Skin epidermis (tissue), 12 donors: ENCODE results near the gene KCNQ1.

ENCODE experiments used
- H3K27ac ChIP-seq, 21 experiments: fragments of 200-600 bp; sonication (generic) in 11 of 21; one replicate each; pipeline ENCODE4 v1.5.0; 2020; ENCODE audit warnings: mild to moderate bottlenecking in 3 of 21, inconsistent platforms in 2 of 21, moderate library complexity in 2 of 21
- H3K4me3 ChIP-seq, 7 experiments: fragments of 200-600 bp; sonication (generic) in 2 of 7; one replicate each; pipeline ENCODE4 v1.5.0; 2020; ENCODE audit warnings: inconsistent platforms in 2 of 7, mild to moderate bottlenecking in 2 of 7, moderate library complexity in 1 of 7

KCNQ1 gene

DNA sequence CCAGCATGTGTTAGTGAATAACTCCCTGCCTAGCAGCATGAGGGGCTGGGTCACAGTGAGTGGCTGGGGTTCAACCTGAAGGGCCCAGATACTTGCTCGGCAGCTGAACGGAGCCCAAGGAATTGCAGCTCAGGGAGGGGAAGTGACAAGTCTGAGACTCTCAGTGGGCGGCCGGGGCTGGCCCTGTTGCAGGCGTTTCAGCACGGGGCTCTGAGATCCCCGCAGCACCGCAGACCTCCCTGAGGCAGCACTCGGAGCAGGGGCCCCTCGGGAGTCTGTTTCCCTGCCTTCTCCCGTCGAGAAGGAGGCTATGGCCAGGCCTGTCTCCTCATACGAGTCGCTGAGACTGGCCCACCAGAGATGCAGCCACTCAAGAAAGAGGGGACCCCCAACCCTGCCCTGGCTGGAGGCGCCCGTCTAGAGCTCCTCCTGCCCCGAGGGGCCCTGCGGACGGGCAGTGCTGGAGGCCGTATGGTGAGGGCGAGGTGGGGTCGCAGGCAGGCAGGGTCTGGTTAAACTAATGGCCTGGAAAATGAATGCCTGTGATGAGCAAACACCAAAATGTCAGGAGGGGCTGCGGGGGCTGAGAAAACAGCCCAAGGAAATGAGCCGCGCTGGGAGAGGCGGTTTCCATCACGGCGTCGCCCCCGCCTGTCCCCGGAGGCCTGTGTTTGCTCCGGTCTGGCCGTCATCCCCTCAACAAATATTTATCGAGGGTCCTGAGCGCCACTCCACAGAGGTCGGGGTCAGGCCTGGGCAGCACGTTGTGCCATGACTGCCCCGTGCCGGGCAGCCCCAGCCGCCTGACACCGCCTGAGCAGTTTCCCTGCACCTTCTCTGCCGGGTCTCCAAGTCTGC is 35.0 kb upstream of the KCNQ1 start:
- Histone ChIP-seq H3K4me3 (no peak overlapping the region), H3K27ac (no peak overlapping the region)

DNA sequence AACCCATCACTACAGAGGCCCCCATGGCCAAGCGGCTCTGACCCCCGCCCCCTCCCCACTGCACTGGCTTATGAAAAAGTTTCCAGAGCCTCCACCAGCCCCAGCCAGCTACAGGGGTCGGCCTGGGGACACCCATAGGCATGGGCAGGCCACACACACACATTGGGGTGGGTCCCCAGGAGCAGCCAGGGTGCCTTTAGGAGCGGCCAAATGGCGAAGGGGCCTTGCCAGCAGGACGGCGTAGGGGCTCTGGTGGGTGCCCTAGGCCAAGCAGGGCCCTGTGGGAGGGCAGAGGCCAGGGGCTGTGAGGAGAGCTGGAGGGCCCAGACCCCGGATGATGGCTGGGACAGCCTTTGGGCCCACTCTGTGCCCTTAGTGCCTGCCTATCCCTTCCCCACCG is 34.2 kb upstream of the KCNQ1 start:
- Histone ChIP-seq H3K27ac (no peak overlapping the region), H3K4me3 (no peak overlapping the region)

GRCh38 chr11:2411446-2412305 is 33.1 kb upstream of the KCNQ1 start:
- no peak overlapping the region for H3K27ac ChIP-seq
- H3K4me3 ChIP-seq = no peak overlapping the region

DNA sequence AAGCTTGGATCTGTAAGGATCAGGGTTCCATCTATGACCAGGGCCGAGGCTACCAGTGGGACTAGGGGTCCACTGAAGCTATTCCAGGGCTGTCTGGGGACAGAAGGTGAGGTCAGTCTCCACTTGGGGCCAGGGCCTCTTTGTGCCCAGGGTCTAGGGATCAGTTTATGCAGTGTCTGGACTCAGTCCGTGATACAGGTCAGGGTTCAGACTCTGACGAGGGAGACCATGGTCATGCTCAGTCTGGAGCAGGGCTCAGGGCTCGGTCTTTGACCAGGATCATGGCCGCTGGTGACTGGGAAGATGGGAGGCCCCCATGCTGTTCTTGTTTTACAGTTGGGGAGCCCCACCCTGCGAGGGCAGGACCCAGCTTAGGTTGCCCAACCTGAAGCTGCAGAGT is 32.5 kb upstream of the KCNQ1 start:
- Histone ChIP-seq H3K27ac (no peak overlapping the region), H3K4me3 (no peak overlapping the region)

- H3K27ac ChIP-seq = no peak overlapping the region
- no peak overlapping the region for H3K4me3 ChIP-seq
These were observed 30.8 kb upstream of the KCNQ1 start for GRCh38 chr11:2413742-2414579.

GRCh38 chr11:2414616-2415015 is 30.2 kb upstream of the KCNQ1 start:
- Histone ChIP-seq H3K4me3 (no peak overlapping the region), H3K27ac (no peak overlapping the region)

GRCh38 chr11:2415171-2415570 is 29.6 kb upstream of the KCNQ1 start:
- H3K4me3 ChIP-seq = no peak overlapping the region
- H3K27ac ChIP-seq = no peak overlapping the region

- no peak overlapping the region for H3K4me3 ChIP-seq
- H3K27ac ChIP-seq = no peak overlapping the region
These were observed 29.0 kb upstream of the KCNQ1 start for GRCh38 chr11:2415601-2416380.

DNA sequence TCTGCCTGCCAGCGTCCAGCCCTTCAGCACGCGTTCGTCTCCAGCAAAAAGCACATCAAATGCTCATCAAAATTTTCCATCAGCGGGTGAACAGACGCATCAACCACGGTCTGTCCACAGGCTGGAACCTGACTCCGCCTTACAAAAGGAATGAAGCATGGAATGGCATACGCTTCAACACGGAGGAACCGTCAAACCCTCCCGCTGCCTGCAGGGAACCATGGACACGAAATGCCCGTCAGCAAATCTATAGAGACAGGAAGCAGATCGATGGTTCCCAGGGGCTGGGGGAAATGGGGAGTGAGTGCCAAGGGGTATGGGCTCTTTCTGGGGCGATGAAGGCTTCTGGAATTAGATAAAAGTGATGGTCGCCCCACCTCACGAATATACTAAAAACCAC is 28.0 kb upstream of the KCNQ1 start:
- no peak overlapping the region for H3K4me3 ChIP-seq
- H3K27ac ChIP-seq = no peak overlapping the region

DNA sequence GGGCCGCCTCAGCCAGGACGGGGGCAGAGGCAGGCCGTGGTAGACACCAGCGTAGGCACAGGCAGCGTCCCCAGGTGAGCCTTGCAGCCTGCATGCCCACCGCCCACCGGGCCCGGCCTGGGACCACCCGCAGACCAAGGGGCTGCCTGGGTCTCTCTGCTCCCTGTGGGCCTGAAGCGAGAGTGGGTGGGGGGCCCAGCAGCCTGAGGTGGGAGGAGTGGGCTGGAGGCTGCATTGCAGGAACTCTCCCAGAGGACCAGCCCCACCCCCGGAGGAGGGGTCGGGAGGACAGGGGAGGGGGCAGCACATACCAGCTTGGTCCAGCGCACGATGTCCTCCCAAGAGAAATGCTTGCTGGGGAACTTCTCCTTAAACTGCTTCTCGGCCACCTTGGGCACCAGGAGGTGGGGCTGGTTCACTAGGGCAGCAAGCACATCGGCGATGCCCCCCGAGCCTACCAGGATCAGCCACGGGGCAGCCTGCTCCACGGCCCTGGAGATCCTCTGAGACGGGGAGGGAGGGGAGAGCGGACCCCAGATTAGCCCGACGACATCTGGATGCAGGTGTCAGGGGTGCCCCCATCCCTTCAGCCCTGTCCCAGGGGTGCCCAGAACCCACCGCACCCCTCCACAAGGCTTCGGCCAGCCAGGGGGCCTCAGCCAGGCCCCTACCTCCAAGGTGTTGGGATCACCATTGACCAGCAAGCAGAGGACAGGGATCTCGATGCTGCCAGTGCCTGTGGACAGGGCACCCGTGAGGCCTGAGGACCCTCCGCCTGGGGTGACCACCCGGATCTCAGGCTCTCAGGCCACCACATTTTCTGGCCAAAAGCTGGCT is 26.7 kb upstream of the KCNQ1 start:
- no peak overlapping the region for H3K4me3 ChIP-seq
- no peak overlapping the region for H3K27ac ChIP-seq

DNA sequence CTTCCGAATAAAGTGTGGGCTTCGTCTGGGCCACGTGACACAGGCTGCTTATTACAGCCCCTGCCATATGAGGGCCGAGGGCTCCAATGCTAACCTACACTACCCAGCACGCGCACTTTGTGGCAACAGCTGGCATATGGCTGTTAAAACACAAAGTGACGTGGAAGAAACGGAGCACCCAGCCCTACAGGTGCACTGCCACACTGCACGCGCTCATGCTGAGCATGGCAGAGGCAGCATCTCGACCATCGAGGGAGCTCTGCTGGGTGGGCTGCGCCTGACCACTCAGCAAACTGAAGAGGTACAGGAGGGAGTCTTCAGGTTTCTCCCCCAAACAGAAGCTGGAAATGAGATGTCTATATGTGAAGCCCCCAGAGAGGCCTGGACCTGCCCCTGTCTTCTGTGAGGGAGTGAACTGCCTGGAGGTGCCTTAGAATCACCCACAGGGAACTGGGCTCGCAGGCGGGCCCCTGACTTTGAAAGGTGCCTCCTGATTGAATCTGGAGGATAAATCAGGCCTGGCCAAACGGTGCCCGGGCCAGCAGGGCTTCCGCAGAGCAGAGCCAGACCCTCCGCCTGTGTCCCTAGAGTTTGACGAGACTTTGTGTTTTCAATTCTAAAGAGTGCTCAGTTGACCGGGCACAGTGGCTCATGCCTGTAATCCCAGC is 26.0 kb upstream of the KCNQ1 start:
- H3K4me3 ChIP-seq = no peak overlapping the region
- H3K27ac ChIP-seq = no peak overlapping the region

GRCh38 chr11:2419638-2420501 is 24.9 kb upstream of the KCNQ1 start:
- peak overlapping the region in 1 of 21 experiments; percentile 21 for H3K27ac ChIP-seq
- H3K4me3 ChIP-seq = no peak overlapping the region

GRCh38 chr11:2420502-2421225 is 24.1 kb upstream of the KCNQ1 start:
- peak overlapping the region in 1 of 21 experiments; percentile 21 for H3K27ac ChIP-seq
- H3K4me3 ChIP-seq = no peak overlapping the region

- no peak overlapping the region for H3K27ac ChIP-seq
- H3K4me3 ChIP-seq = no peak overlapping the region
These were observed 23.4 kb upstream of the KCNQ1 start for GRCh38 chr11:2421226-2421994.

DNA sequence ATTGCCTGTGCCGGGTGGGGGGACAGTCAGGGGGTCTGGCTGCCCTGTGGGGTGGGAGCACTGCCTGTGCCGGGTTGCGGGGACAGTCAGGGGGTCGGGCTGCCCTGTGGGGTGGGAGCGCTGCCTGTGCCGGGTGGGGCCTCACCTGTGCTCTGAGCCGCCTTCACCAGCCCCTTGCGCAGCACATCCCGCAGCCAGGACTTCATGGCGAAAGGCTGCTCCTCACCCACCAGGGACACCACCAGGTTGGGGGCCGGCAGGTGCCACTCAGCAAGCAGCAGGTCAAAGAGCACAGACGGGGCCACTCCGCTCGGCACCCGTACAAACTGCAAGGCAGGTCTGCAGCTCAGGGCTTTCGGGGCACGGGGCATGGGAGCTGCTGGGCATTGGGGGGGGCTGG is 22.8 kb upstream of the KCNQ1 start:
- no peak overlapping the region for H3K4me3 ChIP-seq
- no peak overlapping the region for H3K27ac ChIP-seq
